NCI-H2029 treated with DMSO at 0.1 percent for 48 hours (cell line): ENCODE measurements around the gene ST3GAL5.
"Not testable (repeated sequence)": the region's sequence is repeated elsewhere in the genome, so short reads cannot be mapped to it uniquely, and the experiment has no call there.

Experiments used
- DNase-seq: peaks from one replicate; lab custom pipeline; 2025; lab: John Stamatoyannopoulos, UW

Gene ST3GAL5

GRCh38 chr2:85917887-85918795 lies 29.4 kb upstream of the ST3GAL5 start:
- DNase-seq = no peak

- DNase-seq = no peak
These were observed 27.0 kb upstream of the ST3GAL5 start for GRCh38 chr2:85915606-85916303.

GRCh38 chr2:85914922-85915321 lies 26.1 kb upstream of the ST3GAL5 start:
- DNase-seq = peak; percentile 7

GRCh38 chr2:85913884-85914881 lies 25.4 kb upstream of the ST3GAL5 start:
- no peak for DNase-seq

- no peak for DNase-seq
These were observed 23.3 kb upstream of the ST3GAL5 start for GRCh38 chr2:85911814-85912692.

- DNase-seq = no peak
These were observed 22.3 kb upstream of the ST3GAL5 start for GRCh38 chr2:85911097-85911496.

- DNase-seq = no peak
These were observed 20.2 kb upstream of the ST3GAL5 start for GRCh38 chr2:85909005-85909404.

GRCh38 chr2:85908506-85908905 lies 19.7 kb upstream of the ST3GAL5 start:
- no peak for DNase-seq

GRCh38 chr2:85907671-85908157 lies 18.9 kb upstream of the ST3GAL5 start:
- no peak for DNase-seq

- no peak for DNase-seq
These were observed 18.0 kb upstream of the ST3GAL5 start for GRCh38 chr2:85906748-85907147.

GRCh38 chr2:85905891-85906290 lies 17.1 kb upstream of the ST3GAL5 start:
- DNase-seq = no peak

- no peak for DNase-seq
These were observed 16.4 kb upstream of the ST3GAL5 start for GRCh38 chr2:85905187-85905666.

GRCh38 chr2:85903849-85904248 lies 15.1 kb upstream of the ST3GAL5 start:
- DNase-seq = no peak

- DNase-seq = no peak
These were observed 13.7 kb upstream of the ST3GAL5 start for GRCh38 chr2:85902496-85902895.

GRCh38 chr2:85901155-85901554 lies 12.4 kb upstream of the ST3GAL5 start:
- no peak for DNase-seq

GRCh38 chr2:85900366-85900765 lies 11.6 kb upstream of the ST3GAL5 start:
- DNase-seq = no peak

- DNase-seq = no peak
These were observed 11.1 kb upstream of the ST3GAL5 start for GRCh38 chr2:85899849-85900248.

- no peak for DNase-seq
These were observed 10.5 kb upstream of the ST3GAL5 start for GRCh38 chr2:85899284-85899683.

- DNase-seq = no peak
These were observed 10.1 kb upstream of the ST3GAL5 start for GRCh38 chr2:85898881-85899280.

- DNase-seq = not testable (repeated sequence)
These were observed 5.9 kb upstream of the ST3GAL5 start for GRCh38 chr2:85894554-85895278.
